GM23248 (cell line): ENCODE results near the gene SARDH. TPM values are rescaled to one million over a fixed set of nuclear protein-coding genes. Genes with fewer than 3 reads are reported as not detected.

ENCODE experiments used
- DNase-seq: peaks from one replicate; pipeline ENCODE4 v3.0.0-alpha.2; 2015
- H2AFZ ChIP-seq: fragments of 200-600 bp; sonication (generic); 2 replicates; pipeline ENCODE4 v1.6.1; 2016; ENCODE audit warnings: antibody characterized with exemption
- H3F3A ChIP-seq: fragments of 200-600 bp; sonication (generic); 2 replicates; pipeline ENCODE4 v1.6.1; 2016; ENCODE audit warnings: mild to moderate bottlenecking, antibody characterized with exemption, mixed run types; ENCODE audit not compliant: insufficient read depth
- H3K27ac ChIP-seq: fragments of 200-600 bp; sonication (generic); 2 replicates; pipeline ENCODE4 v1.5.1; 2016; ENCODE audit warnings: mild to moderate bottlenecking
- H3K27me3 ChIP-seq: fragments of 200-600 bp; sonication (generic); replicated peaks from 2 replicates; pipeline ENCODE4 v1.6.1; 2016; ENCODE audit warnings: mild to moderate bottlenecking; ENCODE audit not compliant: insufficient read depth
- H3K36me3 ChIP-seq: fragments of 200-600 bp; sonication (generic); 2 replicates; pipeline ENCODE4 v1.6.1; 2016; ENCODE audit warnings: low read depth, mild to moderate bottlenecking
- H3K4me1 ChIP-seq: fragments of 200-600 bp; sonication (generic); 2 replicates; pipeline ENCODE4 v1.6.1; 2016; ENCODE audit warnings: mild to moderate bottlenecking; ENCODE audit not compliant: insufficient read depth
- H3K4me2 ChIP-seq: fragments of 200-600 bp; sonication (generic); one replicate; pipeline ENCODE4 v1.6.1; 2016; ENCODE audit warnings: mild to moderate bottlenecking; ENCODE audit not compliant: unreplicated experiment
- H3K4me3 ChIP-seq: fragments of 200-600 bp; sonication (generic); 2 replicates; pipeline ENCODE4 v1.5.1; 2016; ENCODE audit warnings: mild to moderate bottlenecking
- H3K79me2 ChIP-seq: fragments of 200-600 bp; sonication (generic); 2 replicates; pipeline ENCODE4 v1.6.1; 2016; ENCODE audit warnings: mild to moderate bottlenecking; ENCODE audit not compliant: insufficient read depth
- H3K9ac ChIP-seq: fragments of 200-600 bp; sonication (generic); 2 replicates; pipeline ENCODE4 v1.6.1; 2016; ENCODE audit warnings: mild to moderate bottlenecking
- H3K9me2 ChIP-seq: fragments of 200-600 bp; sonication (generic); 2 replicates; pipeline ENCODE4 v1.6.1; 2016; ENCODE audit warnings: mixed run types, mild to moderate bottlenecking, moderate library complexity; ENCODE audit not compliant: insufficient read depth
- H3K9me3 ChIP-seq: fragments of 200-600 bp; sonication (generic); one replicate; pipeline ENCODE4 v1.6.1; 2017; ENCODE audit warnings: low read depth
- H4K20me1 ChIP-seq: fragments of 200-600 bp; sonication (generic); 2 replicates; pipeline ENCODE4 v1.6.0; 2016; ENCODE audit not compliant: insufficient read depth
- EZH2 ChIP-seq: fragments of 200-600 bp; sonication (generic); IDR thresholded peaks from 2 replicates; pipeline ENCODE4 v1.6.1; 2018; ENCODE audit warnings: antibody characterized with exemption, mild to moderate bottlenecking; ENCODE audit not compliant: insufficient read depth, poor library complexity, severe bottlenecking
- EZH2phosphoT487 ChIP-seq: fragments of 200-600 bp; sonication (generic); IDR thresholded peaks from 2 replicates; pipeline ENCODE4 v1.6.1; 2018; ENCODE audit warnings: antibody characterized with exemption, moderate library complexity, mild to moderate bottlenecking, low read depth; ENCODE audit not compliant: insufficient read depth
- WGBS, 2 experiments: methylation state at CpG; one replicate each; pipeline ENCODE4 v1.1.6; 2015 to 2017; ENCODE audit warnings: low lambda C conversion rate in 2 of 2, low coverage in 1 of 2; ENCODE audit errors: missing lambda C conversion rate in 2 of 2; 5-methylcytosine and 5-hydroxymethylcytosine counted together
- in situ Hi-C: fragments of 300-500 bp; cut with MboI; formaldehyde crosslinking; loops from 2 replicates; pipeline ENCODE4 v1.15.0; 2020
- polyA plus RNA-seq: library from polyadenylated mRNA; unstranded; fragments of >200 nt; fragmentation: Nextera tagmentation; extraction: Ambion mirVana; gene quantifications from 2 replicates; pipeline ENCODE4 v1.2.1, GENCODE V29; 2016
- total RNA-seq: library from RNA; depleted of rRNA; stranded (reverse); fragments of >200 nt; shearing (Covaris generic); gene quantifications from 2 replicates; pipeline ENCODE4 v1.2.3, GENCODE V29; 2014

The SARDH gene
- total and polyA plus RNA-seq, 2 experiments from 2014 or later: 0.16 to 2.4 TPM

DNA sequence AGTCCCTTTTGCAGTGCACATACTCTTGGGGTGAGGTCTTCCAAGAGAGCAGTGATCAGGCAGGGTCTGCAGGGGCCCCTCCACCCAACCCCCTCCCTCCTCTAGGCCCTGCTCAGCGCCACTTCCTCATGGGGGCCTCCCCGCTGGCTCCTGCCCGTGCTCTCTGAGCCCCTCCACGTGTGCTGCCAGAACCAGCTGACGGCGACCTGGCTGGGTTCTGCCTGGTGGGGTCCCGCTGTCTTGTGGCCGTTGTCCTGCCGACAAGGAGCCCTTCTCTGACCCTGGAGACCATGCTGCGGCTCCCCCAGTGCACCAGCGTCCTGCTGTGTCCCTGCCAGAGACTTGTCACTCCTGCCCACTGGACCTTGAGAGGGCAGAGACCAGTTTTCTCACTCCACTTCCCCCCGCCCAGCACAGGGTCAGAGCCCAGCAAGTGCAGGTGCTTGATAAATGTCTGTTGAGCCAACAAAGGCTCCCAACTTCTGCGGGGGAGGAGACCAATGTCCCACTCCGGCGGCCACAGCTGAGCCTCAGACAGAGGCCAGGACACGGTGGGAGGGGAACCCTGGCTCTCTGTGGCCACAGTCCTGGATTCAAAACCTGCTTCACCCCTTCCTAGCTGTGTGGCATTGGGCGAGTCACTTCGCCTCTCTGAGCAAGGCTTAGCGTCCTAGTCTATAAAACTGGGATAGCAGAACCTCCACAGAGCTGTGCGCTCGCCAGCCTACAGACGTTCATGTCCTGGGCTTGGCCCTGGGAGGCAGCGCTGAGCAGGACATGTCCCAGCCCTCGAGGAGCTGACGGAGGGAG is 24.8 kb downstream of the SARDH start:
- H3K27me3 ChIP-seq: 0 out of 2 replicates have a peak, but pooled peaks cover 2% of the 10 kb centered on the region
- WGBS, 2 experiments: 54 to 63% methylated on average over 25 of the region's 25 CpGs
- H3K9me2 ChIP-seq: no peaks in the 10 kb centered on the region
- H3K4me1 ChIP-seq: no peaks in the 10 kb centered on the region
- H3K4me3 ChIP-seq: no peak overlapping the region
- H3K79me2 ChIP-seq: no peaks in the 10 kb centered on the region
- no peak for TF ChIP-seq EZH2
- no peak for TF ChIP-seq EZH2phosphoT487
- in situ Hi-C loops: no loop called here
- H3K36me3 ChIP-seq: no peaks in the 10 kb centered on the region
- H2AFZ ChIP-seq: no peak overlapping the region
- H3K27ac ChIP-seq: no peak overlapping the region
- H4K20me1 ChIP-seq: no peaks in the 10 kb centered on the region
- no peak for DNase-seq
- no peaks in the 10 kb centered on the region for H3F3A ChIP-seq
- H3K4me2 ChIP-seq: no peak overlapping the region
- H3K9ac ChIP-seq: no peak overlapping the region
- H3K9me3 ChIP-seq: no peaks in the 10 kb centered on the region

DNA sequence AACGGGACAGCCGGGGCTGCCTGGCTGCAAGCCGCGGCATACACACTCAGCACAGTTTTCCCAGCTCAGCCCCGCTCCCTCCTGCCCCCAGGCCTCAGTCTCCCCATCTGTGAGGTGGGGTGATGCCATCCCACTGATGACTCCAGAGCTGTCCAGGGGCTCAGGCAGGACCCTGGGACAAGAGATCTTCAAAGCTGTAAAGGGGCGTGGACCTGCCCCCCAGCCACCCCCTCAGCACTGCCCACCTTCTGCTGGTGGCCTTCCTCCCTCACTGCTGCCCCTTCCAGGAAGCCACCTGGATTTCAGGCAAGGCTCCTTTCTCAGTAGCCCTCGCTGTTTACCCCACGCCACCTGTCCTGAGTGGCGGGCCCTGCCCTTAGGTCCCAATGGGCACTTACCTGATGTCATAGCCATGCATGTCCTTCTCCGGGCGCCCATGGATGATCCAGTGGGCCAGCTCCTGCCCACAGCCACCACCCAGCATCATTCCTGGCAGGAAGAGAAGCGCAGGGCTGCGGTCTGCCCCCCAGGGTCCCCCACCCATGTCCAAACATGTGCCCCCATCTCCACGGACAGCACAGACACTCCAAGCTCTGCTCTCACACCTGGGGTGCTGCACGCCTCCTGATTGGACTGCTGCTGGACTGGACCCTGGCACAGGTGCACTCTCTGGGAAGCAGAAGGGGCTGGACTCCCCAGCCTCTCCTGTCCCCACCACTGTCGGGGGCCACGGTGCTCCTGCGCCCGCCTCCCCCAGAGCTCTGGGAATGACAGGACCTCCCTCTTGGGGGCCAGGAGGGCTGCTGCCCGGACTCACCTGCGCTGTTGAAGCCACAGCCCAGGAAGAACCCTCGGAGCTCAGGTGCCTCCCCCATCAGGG is 25.7 kb downstream of the SARDH start:
- H3K27me3 ChIP-seq: no peaks in the 10 kb centered on the region
- H2AFZ ChIP-seq: no peak overlapping the region
- 74 to 75% methylated on average over 22 of the region's 22 CpGs for WGBS, 2 experiments
- H3K4me2 ChIP-seq: no peak overlapping the region
- no peak overlapping the region for H3K4me3 ChIP-seq
- H4K20me1 ChIP-seq: no peaks in the 10 kb centered on the region
- no peaks in the 10 kb centered on the region for H3K36me3 ChIP-seq
- DNase-seq: no peak
- H3K9me3 ChIP-seq: no peaks in the 10 kb centered on the region
- no peak overlapping the region for H3K27ac ChIP-seq
- in situ Hi-C loops: no loop called here
- TF ChIP-seq EZH2 (no peak), EZH2phosphoT487 (no peak)
- no peaks in the 10 kb centered on the region for H3K4me1 ChIP-seq
- H3K79me2 ChIP-seq: no peaks in the 10 kb centered on the region
- no peaks in the 10 kb centered on the region for H3F3A ChIP-seq
- H3K9ac ChIP-seq: no peak overlapping the region
- H3K9me2 ChIP-seq: no peaks in the 10 kb centered on the region

DNA sequence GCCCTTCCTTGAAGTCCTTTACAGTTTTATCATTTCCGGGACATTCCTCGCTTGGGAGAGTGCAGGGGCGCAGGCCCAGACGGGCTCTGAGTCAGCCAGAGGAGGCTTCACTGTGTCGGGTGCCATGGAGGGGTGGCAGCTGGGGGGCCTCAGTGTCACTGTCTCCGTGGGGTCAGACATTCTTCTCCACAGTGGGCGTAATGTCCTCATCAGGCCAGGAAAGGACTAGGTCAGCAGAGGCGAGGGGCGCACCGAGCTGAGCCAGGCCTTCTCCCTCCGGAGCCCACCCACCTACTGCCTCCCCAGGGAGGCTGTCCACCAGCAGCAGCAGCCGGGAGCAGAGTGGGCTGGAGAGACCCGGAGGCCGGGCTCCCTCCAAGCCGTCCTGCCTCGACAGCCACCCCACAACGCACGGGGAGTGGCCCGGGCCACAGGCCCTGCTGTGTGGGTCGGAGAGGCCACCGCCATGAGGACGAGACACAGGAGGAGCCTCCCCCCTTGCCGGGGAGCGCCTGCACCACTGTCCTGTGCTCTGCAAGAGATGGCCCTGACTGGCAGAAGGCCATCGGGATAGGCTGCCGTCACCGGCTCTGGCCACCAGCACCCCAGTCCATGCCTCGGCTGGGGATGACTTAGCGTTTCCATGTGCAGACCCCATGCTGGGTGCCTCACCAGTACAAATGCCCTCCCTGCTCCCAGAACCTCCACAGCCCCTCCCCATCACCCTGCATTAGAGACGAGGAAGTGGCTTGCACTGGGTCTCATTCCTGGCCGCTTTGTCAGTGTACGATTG is 26.5 kb downstream of the SARDH start:
- no peak overlapping the region for H3K4me3 ChIP-seq
- H3K27ac ChIP-seq: no peak overlapping the region
- no peaks in the 10 kb centered on the region for H3K9me3 ChIP-seq
- no peaks in the 10 kb centered on the region for H3F3A ChIP-seq
- no peaks in the 10 kb centered on the region for H3K79me2 ChIP-seq
- H3K9me2 ChIP-seq: no peaks in the 10 kb centered on the region
- in situ Hi-C loops: no loop called here
- no peak for TF ChIP-seq EZH2phosphoT487
- no peak for TF ChIP-seq EZH2
- H3K4me2 ChIP-seq: no peak overlapping the region
- DNase-seq: no peak
- WGBS, 2 experiments: 78 to 81% methylated on average over 30 of the region's 32 CpGs
- H3K9ac ChIP-seq: no peak overlapping the region
- no peaks in the 10 kb centered on the region for H3K27me3 ChIP-seq
- H3K4me1 ChIP-seq: no peaks in the 10 kb centered on the region
- no peak overlapping the region for H2AFZ ChIP-seq
- H3K36me3 ChIP-seq: no peaks in the 10 kb centered on the region
- no peaks in the 10 kb centered on the region for H4K20me1 ChIP-seq

DNA sequence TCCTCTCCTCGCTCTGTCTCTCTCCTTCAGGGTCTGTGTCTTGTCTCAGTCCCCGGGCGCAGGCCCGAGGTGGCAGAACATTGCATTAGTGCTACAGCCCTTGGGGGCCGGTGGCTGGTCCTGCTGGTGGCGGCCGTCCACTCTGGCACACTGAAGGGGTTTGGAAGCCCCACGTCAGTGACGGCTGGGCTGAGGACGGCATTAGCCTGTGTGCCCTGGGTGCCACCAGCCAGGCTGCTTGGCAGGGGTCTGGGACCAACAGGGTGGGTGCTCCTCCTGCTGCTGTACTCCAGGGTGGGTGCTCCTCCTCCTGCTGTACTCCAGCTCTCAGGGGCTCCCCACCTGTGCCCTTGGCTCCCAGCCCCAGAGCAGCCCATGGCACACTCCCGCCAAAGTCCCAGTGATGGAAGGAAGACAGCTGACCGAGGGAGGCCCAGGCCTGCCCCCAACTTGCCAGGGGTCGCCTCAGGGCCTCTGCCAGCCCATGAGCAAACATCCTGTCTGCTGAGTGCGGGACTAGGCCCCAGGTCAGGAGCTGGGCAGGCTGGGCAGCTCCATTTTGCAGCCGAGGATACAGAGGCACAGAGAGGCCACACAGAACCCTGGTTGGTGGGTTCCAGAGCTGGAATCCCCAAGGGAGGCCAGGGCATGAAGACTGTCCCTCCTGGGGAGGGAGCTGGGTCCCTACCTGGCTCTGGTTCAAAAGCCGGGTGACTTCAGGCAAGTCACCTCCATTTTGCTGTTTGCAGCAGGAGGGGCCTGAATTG is 27.3 kb downstream of the SARDH start:
- Histone ChIP-seq H3K9me3 (no peaks in the 10 kb centered on the region), H3K4me2 (no peak overlapping the region)

More for the DNA sequence above, 27.3 kb downstream of the SARDH start:
- Histone ChIP-seq H2AFZ (no peak overlapping the region), H3K4me3 (no peak overlapping the region), H3K27ac (no peak overlapping the region), H3K9ac (no peak overlapping the region), H4K20me1 (no peaks in the 10 kb centered on the region), H3K27me3 (no peaks in the 10 kb centered on the region), H3K4me1 (no peaks in the 10 kb centered on the region), H3K36me3 (no peaks in the 10 kb centered on the region), H3F3A (no peaks in the 10 kb centered on the region), H3K79me2 (no peaks in the 10 kb centered on the region), H3K9me2 (no peaks in the 10 kb centered on the region)
- TF ChIP-seq EZH2: no peak
- DNase-seq: no peak
- in situ Hi-C loops: no loop called here
- whole genome bisulfite sequencing, 2 experiments: 71 to 77% methylated on average over 14 to 15 of the region's 16 CpGs
